Ovary (tissue), 3 donors: Measurements from ENCODE around the gene HEATR5A.

ENCODE experiments used
- CTCF ChIP-seq, 3 donors: fragments of 450-650 bp in 2 of 3; fragments of 200-600 bp in 1 of 3; IDR thresholded peaks; one replicate each; pipeline versions ENCODE4 v1.5.1 to v1.8.0; 2016 to 2022; ENCODE audit warnings: antibody characterized with exemption in 3 of 3, mild to moderate bottlenecking in 1 of 3
- EP300 ChIP-seq: sonication (generic); formaldehyde crosslinking; IDR thresholded peaks from one replicate; pipeline ENCODE4 v1.6.1; 2017; ENCODE audit warnings: antibody characterized with exemption
- POLR2A ChIP-seq: fragments of 450-650 bp; IDR thresholded peaks from one replicate; pipeline ENCODE4 v1.6.1; 2017; ENCODE audit warnings: antibody characterized with exemption, mild to moderate bottlenecking, moderate library complexity
- donor health status: DM: no; HTN: no; CAD: no.

- TF ChIP-seq CTCF (IDR thresholded peaks at IDR 0.05) = no peak
- no peak for TF ChIP-seq POLR2A
- TF ChIP-seq EP300 = no peak
Measured at GRCh38 chr14:31340297-31341063, 79.9 kb downstream of the HEATR5A start.
